GM21737 (cell line): Measurements from ENCODE around the gene UFC1.

Experiments used
- ATAC-seq: cut with Tn5 transposase; IDR thresholded peaks from one replicate; pipeline ENCODE4 v1.9.1; 2021; ENCODE audit warnings: mild to moderate bottlenecking, moderate library complexity; ENCODE audit not compliant: unreplicated experiment

The UFC1 gene

DNA sequence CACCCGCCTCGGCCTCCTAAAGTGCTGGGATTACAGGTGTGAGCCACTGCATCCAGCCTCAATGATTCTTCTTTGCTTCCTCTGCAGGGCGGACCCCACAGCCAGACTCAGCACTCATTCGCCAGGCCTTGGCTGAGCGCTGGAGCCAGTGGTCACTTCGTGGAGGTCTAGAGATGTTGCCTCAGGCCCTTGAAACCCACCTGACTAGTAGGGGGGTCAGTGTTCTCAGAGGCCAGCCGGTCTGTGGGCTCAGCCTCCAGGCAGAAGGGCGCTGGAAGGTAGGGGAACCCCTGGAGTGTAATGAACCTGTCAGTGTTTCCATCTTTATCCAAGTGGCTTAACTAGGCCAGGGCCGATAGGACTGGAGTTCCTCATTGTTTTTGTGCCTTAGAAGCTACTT lies 15.1 kb downstream of the UFC1 start:
- ATAC-seq, result no peak

DNA sequence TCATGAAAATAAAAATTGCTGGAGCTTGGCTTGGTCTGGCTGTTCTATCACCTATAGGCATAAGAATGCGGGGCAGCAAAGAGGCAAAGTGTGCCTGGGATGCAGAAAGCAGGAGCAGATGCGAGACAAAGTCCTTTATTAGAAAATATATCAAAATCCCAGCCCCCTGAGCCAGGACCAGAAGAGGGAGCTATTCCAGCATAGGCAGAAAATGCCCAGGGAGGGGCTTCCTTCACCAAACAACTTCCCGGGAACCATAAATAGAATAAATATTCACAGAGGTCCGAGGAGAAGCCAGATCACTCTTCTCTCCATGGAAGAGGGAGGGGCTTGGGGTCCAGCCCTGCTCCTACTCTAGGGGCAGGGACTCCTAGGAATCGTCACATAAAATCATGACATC lies 17.4 kb downstream of the UFC1 start:
- ATAC-seq, result no peak

DNA sequence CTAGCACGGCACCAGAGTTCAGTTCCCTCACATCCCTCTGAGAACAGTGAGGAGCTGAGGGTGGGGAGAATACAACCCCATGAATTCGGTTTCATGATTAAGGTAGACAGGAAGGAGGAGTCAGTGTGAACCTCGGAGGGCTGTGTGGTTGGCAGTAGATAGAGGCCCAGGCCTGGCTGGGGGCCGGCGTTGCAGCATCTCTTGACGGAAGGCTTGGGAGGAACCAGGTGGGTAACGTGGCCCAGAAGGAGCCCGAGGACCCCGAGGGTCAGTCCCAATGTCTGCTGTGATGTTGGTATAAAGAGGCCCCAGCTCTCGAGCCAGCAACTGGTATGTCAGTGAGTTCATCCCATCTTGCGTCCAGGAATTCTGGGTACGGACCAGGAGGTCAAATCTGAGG lies 17.9 kb downstream of the UFC1 start:
- no peak for ATAC-seq

DNA sequence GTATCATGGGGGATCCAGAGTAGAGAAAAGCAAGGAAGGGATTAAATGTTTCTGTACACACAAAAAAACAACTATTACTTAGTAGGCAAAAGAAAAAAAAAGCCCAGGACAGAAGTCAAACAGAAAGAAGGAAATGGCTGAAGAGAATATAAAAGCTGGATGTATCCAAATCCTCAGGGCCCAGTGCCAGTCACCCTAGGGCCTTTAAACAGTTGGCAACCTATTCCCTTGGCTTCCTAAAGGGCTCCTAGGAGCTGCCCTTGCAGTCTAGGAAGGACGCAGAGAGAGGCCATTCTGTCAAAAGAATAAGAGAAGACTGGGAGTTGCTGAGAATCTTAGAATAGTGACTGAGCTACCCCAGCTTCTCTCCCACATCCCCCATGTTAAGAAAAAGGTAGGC lies 18.6 kb downstream of the UFC1 start:
- no peak for ATAC-seq

DNA sequence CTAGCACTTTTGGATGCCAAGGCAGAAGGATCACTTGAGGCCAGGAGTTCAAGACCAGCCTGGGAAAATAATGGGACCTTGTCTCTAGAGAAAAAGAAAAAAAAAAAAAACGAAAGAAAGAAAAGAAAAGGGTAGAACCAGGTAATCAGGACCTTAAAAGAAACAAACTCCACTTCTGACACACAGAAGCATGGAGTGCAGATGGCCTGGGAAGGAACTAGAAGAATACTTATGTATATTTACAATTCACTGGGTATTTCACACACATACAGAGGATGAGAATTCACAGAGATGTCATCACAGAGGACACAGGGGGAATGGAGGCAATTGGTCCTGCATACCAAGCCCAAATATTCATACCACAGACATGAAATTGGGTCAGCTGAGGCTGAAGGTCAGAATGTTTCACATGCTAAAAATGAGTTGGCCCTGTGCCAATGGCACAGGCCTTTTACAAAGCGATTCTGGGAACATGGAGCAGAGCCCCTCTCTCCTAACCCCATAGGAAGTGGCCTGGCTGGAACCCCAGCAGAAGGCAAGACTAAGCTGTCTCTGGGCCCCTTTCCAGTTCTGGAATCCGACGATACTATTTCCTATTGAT lies 19.1 kb downstream of the UFC1 start:
- ATAC-seq, result no peak

DNA sequence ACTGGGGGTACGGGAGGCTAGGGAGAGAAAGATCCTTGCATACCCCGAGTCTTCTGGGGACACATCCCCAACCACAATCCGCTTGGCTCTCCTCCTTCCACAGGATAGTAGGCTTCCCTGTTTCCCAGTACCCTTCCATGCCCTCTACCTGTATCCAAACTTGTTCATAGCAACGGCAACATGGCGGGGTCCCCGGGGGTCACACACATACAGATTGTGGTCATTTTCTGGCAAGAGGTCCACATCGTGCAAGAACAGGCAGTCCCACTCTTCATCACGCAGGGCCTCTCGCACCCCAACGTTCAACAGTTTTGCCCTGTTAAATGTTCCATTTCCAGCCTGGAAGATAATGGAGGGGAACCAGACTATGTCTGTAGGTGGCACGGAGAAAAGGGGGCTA lies 19.9 kb downstream of the UFC1 start:
- no peak for ATAC-seq

DNA sequence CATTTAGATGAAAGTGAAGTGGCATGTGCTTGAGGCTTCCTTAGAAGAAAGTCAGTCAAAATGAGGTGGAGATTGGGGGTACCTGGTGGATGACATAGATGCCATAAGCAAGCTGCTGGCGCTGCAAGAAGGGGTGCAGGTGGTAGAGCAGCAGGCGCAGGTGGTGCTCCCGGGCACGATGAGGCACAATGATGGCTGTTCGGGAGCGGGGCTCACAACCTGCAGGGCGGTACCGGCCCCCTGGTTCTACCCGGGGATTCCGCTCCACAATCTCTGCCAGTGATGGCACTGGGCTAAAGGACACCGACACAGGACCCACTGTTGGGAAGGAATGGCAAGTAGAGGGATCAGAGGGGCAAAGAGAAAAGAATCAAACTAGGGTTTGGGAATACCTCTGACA lies 21.1 kb downstream of the UFC1 start:
- ATAC-seq, result no peak

DNA sequence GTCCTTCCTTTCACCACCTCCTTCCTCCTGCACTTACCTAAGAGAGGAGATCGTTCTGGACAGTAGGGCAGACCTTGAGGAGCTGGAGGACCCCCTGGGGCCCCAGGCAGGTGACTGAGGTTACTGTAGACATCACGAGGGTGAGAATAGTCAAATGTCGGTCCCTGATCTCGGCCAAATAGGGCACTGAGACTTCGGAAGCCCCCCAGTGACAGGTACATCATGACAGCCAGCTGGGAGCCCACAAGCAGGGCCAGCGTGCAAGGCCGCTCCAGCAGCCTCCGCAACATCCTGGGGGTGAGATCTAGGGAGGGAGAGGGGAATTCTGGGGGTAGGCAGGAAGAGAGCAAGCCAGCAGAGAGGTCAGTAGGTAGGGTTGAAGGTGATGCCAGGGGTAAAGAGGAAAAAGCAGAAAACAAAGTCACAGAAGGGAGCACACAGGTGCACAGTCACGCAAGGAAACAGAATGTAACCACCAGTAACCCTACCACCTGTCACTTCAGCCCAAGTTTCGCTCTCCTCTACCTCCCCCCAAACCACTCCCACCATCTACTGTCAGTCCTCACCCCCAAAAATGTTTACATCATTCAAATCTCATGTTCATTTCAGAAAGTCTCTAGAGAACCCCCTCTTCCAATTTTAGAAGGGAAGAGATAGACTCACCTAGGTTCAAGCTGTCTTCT lies 22.1 kb downstream of the UFC1 start:
- ATAC-seq, result no peak

DNA sequence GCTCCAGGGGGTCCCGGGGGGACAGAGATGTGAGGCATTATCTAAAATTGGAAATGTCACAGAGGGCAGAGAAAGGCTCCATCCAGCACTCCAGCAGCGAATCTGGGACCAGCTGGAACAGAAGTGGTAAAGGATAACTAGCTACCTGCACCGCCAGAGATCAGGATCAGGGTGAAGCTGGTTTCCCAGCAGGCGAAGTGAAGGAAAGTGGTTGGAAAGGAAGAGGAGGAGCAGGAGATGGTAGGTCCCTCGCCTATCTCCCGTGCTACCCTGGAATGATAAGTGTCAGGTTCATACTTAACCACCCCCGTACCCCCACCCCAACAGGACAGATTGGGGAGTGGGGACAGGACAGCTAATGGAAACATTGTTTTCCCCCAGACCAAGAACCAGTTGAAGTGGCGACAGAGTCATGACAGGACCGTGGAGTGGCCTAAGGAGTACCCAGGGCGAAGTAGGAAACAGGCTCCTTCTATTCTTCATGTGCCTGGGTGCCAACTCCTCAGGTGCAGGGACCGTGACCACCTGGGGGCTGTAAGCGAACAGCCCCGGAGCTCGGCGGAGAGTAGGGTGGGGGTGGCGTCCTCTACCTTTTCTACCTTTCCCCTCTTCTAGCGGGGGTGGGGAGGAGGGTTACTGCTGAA lies 22.8 kb downstream of the UFC1 start:
- no peak for ATAC-seq

DNA sequence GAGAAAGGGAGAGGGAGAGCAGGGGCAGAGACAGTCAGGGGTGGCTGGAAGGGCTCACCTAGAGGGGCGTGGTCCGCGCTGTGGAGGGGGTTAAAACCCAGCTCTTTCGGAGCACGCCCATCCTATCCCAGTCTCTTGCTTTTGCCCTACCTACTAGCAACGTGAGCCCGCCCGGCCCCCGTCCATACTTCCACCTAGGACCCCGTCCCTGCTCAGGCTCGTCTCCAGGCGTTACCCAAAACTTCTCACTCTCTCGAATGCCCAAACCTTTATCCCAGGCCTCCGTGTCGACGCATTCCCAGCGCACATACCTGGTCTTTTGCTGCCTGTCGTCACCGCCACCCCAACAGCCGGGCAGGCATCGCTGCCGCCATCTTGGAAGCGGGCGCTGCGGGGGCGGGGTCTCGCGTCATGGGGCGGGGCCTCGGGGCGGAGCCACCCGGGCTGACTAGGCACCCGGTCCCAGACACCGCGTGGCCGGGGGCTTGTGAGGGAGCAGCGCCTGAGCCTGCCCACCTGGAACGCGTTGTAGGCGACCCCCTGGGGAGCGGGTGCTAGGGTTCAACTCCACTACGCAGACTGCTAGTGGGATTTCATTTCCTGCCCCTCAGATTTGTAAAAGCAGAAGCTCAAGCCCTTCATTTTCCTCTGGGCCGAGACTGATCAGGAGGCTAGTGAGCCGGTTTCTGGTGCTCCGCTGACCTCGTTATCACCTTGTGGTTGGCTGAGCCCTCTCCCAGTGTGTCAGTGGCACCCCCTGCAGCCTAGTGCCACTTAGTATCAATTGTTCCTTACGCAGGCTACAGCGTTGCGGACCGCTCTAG lies 23.5 kb downstream of the UFC1 start, which contains the start of gene B4GALT3:
B4GALT3 (minus strand) TSS at position 396 of the 824 bp plus-strand sequence. CDS start 1,447 bp downstream, outside the sequence.
- peak; percentile 71 for ATAC-seq

DNA sequence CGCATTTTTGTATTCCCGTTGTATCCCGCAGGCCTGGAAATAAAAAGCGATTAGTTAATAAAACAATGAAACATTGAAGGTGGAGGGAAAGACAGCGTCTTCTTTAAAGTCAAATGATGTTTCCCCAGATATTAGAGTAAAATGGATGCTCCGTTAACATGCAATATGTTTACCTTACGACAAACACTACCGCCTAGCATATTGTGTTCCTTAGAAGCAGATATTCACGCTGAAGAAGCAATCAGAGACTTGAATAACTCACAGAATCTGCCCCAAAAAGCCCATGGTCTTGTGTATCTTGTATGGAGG lies 24.1 kb downstream of the UFC1 start:
- no peak for ATAC-seq

DNA sequence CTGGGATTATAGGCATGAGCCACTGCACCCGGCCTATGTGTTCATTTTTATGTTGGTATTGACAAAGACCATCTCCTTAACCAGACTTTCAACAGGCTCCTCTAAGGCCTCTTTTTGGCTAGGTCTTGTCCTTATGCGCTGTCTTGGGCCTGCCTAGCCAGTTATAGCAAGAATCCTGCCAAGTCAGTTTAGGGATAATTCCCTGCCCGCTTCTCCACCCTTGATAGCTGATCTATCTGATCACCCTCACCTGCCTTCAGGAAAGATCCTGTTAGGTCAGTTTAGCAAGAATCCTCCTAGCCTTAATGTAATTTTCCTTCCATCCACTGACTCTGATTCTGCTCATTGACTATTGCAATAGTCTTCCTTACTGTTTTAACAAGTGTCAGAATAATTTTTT lies 25.9 kb downstream of the UFC1 start:
- no peak for ATAC-seq

DNA sequence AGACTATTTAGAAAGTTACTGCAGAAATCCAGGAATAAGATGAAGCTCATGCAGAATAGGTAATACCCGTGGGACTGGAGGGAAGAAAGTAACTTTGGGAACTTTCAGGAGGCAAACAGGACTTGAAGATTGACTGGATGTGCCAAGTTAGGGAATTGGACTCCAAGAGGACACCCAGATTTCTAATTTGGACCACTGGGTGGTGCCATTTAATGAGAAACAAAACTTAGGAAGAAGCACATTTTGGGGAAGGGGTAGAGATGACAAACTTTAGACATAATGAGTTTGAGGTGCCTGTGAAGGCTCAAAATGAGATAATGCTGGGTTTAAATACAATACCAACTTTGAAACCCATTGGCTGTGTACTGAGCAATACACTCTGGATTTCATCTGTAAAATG lies 26.9 kb downstream of the UFC1 start:
- no peak for ATAC-seq

DNA sequence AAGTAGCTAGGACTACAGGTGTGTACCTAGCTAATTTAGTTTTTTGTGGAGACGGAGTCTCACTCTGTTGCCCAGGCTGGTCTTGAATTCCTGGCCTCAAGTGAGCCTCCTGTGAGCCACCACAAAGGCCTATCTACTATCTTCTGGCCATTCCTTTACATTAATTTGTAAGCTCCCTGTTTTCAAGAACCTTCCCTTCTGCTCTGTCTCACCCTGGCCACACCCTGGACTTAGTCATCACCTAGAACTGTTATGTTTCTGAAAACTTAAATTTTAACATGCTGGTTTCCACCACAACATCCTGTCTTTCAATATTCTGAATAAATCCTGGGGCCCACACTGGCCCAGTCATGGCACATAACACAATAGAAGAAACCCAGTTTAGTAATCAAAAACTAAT lies 28.4 kb downstream of the UFC1 start:
- ATAC-seq, result peak; percentile 35

DNA sequence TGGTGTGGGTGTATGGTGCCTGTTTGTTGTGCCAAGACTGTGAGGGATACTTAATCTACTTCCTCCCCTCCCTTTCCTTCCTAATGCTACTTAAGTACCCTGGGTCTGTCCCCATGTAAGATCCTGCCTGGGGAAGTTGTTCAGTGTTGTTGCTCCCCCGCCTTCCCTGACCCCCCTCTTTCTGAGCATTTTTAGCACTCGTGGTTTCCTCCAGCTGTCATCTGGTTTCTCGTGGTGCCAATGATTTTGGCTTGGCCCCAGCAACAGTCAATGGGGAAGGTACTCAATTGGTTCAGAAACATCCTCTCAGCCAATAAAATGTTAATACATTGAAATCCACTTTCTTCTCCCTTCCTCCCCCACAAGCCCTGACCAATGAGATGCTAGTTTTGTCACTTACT lies 31.5 kb downstream of the UFC1 start:
- ATAC-seq, result peak; percentile 48

DNA sequence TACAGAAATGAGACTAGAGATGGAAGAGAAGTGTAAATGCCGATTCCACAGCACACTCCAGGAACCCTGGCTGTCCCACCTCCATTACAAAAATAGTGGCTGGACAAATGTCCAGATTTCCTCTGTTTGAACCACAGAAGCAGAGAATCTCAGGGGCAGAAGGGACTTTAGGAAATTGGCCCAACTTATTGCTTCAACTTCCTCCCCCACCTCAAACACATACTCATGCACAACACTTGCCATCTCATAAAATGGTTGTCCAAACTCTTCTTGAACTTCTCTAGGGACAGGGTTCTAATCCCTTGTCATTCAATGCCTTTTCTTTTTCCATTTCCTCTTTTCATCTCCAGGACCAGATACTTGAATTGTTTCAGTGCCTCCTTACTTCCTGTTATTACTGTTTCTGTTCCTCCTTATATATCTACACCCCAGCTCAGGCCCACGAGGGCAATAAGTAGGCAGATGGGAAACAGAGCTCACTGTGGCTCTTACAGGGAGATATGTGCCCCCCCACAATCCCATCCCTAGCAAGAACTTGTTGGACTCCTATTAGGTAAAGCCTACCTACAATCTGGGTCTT lies 32.0 kb downstream of the UFC1 start:
- peak; percentile 28 for ATAC-seq

DNA sequence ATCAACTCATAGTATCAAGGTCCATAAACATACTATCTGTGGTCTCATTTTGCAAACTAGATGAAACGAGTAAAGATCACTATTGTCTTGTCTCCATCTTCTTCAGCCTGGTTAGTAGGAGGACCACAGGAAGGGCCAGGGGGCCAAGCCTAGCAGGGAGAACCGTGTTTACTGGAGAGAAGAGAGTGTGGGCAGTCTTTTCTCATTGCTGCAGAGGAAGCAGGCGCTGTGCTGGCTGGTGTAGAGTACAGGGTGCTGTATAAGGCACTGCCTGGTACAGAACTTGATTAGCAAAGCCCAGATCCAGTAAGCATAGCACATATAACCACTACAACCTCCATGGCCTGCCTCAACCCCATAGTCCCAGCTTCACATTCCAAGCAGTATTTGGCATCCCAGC lies 33.5 kb downstream of the UFC1 start:
- ATAC-seq, result no peak

DNA sequence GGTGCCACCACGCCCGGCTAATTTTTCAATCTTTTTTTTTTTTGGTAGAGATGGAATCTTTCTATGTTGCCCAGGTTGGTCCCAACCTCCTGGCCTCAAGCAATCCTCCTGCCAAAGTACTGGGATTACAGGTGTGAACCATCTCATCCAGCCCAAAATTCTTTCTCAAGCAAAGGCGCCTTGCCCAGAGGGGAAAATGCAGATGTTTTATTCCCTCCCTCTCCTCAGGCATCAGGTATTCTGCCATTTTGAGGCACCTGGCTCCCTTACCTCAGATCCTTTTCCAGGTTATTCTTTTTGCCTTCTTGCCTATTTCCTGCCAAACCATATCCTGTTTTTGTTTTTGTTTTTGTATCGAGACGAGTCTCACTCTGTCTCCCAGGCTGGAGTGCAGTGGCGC lies 34.6 kb downstream of the UFC1 start:
- ATAC-seq, result no peak

DNA sequence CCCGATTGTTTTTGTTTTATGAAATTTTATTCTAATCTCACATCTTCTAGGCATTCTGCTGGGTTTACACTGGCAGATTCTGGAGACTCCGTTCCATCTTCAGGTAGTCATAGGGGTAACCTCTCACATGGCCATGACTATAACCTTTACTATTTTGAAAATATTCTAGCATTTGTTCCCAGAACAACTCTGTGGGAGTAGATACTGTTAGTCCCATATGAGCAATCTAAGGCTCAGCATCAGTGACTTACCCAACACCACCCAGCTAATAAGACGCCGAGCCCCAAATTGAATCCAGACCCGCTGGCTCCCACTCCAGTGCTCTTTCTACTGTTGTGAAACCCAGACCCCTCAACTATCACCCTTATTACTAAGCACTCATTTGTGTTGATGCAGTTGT lies 35.3 kb downstream of the UFC1 start:
- ATAC-seq, result no peak

DNA sequence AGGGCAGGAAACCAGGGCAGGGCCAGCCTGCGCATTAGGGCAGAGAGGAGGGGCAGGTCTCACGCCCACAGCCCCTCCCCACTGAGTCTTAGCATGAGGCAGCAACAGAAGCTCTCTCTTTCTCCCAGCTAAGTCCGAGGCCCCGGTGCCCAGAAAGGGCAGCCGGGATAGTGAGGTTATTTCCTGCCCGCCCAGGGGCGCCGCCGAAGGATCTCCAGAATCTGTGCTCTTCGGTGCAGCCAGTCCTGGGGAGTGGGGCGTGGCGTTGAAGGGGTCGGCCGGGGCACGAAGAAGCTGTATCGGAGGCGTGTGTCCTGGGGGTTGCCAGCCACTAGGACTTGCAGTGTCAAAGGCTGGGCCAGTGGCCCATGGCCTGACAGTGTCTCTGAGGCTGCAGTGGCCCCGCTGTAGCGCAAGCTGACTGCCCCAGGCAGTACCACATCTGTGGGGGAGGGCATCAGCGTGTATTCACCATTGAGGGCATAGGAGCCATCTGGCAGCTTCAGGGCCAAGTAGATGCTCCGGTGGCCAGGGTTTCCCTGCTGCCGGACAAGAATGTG lies 37.3 kb downstream of the UFC1 start:
- ATAC-seq, result no peak

DNA sequence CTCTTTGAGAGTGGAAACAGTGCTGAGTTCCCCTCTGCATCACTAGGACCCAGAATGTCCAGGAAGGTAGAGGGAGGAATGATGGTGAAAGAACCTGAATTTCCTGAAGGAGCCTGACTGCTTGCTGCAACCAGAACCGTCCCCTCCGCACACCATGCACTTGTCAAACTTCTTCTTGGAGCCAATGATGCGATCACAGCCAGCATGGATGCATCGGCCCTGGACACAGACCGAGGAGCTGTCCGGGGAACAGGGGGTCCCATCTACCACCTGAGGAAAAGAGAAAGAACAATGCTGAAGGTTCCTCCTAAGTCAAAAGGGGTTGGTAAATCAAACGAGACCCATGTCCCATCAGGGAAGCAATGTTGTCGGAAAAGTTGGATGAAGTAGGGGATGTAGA lies 38.2 kb downstream of the UFC1 start:
- no peak for ATAC-seq
